Femur (tissue), 1 donor: ENCODE results near the gene ETHE1.

Experiments
- DNase-seq: peaks from one replicate; pipeline ENCODE4 v3.0.0-alpha.2; 2017

ETHE1 gene

GRCh38 chr19:43462785-43463380 lies 64.1 kb downstream of the ETHE1 start:
- no peak for DNase-seq

- no peak for DNase-seq
Observed at GRCh38 chr19:43462383-43462782, 64.6 kb downstream of the ETHE1 start.

GRCh38 chr19:43461303-43461702 lies 65.7 kb downstream of the ETHE1 start:
- DNase-seq: no peak

GRCh38 chr19:43460362-43461016 lies 66.5 kb downstream of the ETHE1 start:
- DNase-seq: no peak

DNA sequence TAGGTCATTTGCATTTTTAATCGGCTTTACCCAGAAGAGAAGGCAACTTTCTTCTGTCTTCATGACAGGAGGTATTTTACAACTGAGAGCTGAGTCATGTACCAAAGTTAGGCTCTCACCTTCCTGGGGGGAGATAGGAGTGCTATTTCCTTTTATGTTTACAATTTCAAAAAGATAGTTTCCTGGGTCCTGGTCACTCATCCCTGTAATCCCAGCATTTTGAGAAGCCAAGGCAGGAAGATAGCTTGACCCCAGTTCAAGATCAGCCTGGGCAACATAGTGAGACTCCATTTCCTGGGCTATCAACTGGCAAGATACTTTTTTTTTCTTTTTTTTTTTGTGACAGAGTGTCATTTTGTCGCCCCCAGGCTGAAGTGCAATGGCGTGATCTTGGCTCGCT lies 69.2 kb downstream of the ETHE1 start:
- DNase-seq: no peak
